Stimulated activated naive CD8-positive, alpha-beta T cell treated with anti-CD3 and anti-CD28 coated beads, Interleukin-15, Interleukin-2, amounts not matched to agents 100 ng/mL and 50 ng/mL, for 24 hours (primary cell): ENCODE measurements around the gene SLC39A11.
"Not testable (repeated sequence)": the region's sequence is repeated elsewhere in the genome, so short reads cannot be mapped to it uniquely, and the experiment has no call there.

Experiments used
- H3K27ac Mint-ChIP-seq: one replicate; pipeline ENCODE4 v1.8.0; 2021; ENCODE audit warnings: mild to moderate bottlenecking, mixed read lengths
- H3K27me3 Mint-ChIP-seq: one replicate; pipeline ENCODE4 v1.8.0; 2021; ENCODE audit warnings: mixed read lengths
- H3K36me3 Mint-ChIP-seq: one replicate; pipeline ENCODE4 v1.8.0; 2021; ENCODE audit warnings: low read depth, mixed read lengths
- H3K4me1 Mint-ChIP-seq: one replicate; pipeline ENCODE4 v1.8.0; 2021; ENCODE audit warnings: low read depth, mixed read lengths
- H3K4me3 Mint-ChIP-seq: one replicate; pipeline ENCODE4 v1.8.0; 2021; ENCODE audit warnings: mild to moderate bottlenecking, mixed read lengths
- H3K9me3 Mint-ChIP-seq: one replicate; pipeline ENCODE4 v1.8.0; 2021; ENCODE audit warnings: mixed read lengths

Gene SLC39A11

DNA sequence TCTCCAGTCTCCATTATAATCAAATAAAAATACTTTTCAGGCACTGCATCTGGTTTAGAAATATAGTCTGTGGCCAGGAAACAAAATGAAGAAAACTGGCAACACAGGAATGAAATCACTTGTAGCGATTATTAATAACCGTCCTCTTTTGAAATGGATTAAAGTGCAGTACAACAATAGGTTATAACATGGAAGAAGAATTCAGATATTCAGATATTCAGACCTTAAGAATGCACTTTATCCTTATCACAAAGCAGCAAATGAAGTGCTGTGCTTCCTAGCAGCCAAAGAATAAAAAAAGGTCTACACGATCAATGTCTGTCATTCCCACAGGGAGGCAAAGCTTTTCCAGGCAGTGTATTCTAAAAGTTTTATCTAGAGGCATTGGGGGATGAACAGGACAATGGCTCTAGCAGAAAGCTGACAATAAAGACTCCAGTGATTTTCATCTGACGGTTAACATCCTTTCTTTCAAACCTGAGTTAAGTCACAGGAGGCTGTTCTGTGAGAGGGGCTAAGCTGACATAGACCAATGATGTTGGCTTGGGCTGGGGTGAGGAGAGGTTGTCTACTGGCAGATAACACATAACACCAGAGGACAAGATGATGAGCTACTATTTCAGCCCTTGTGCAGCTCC is 259.2 kb downstream of the SLC39A11 start:
- Mint-ChIP-seq H3K9me3 (peaks cover under 1% of the 10 kb centered on the region), H3K27ac (no peak overlapping the region)

GRCh38 chr17:72832306-72832705 is 260.2 kb downstream of the SLC39A11 start:
- Mint-ChIP-seq H3K27ac (no peak overlapping the region), H3K9me3 (peaks cover 10% of the 10 kb centered on the region), H3K36me3 (peaks cover 47% of the 10 kb centered on the region), H3K4me3 (no peak overlapping the region), H3K27me3 (no peaks in the 10 kb centered on the region), H3K4me1 (no peaks in the 10 kb centered on the region)

More for the DNA sequence above, 259.2 kb downstream of the SLC39A11 start:
- H3K27me3 Mint-ChIP-seq: no peaks in the 10 kb centered on the region
- no peaks in the 10 kb centered on the region for H3K4me1 Mint-ChIP-seq
- H3K36me3 Mint-ChIP-seq: peaks cover 43% of the 10 kb centered on the region
- H3K4me3 Mint-ChIP-seq: no peak overlapping the region

- Mint-ChIP-seq H3K27me3 (no peaks in the 10 kb centered on the region), H3K4me1 (no peaks in the 10 kb centered on the region), H3K36me3 (peaks cover 59% of the 10 kb centered on the region), H3K27ac (no peak overlapping the region), H3K9me3 (peaks cover 28% of the 10 kb centered on the region), H3K4me3 (no peak overlapping the region)
These were observed 262.6 kb downstream of the SLC39A11 start for GRCh38 chr17:72829883-72830282.

- Mint-ChIP-seq H3K27me3 (no peaks in the 10 kb centered on the region), H3K36me3 (peaks cover 75% of the 10 kb centered on the region), H3K4me1 (no peaks in the 10 kb centered on the region), H3K4me3 (no peak overlapping the region), H3K9me3 (peaks cover 36% of the 10 kb centered on the region), H3K27ac (no peak overlapping the region)
These were observed 265.9 kb downstream of the SLC39A11 start for GRCh38 chr17:72826602-72827001.

- H3K27me3 Mint-ChIP-seq, H3K4me3 Mint-ChIP-seq, H3K27ac Mint-ChIP-seq, H3K4me1 Mint-ChIP-seq: not testable (repeated sequence)
- Mint-ChIP-seq H3K9me3 (peaks cover 36% of the 10 kb centered on the region), H3K36me3 (peaks cover 74% of the 10 kb centered on the region)
These were observed 266.4 kb downstream of the SLC39A11 start for GRCh38 chr17:72826059-72826458.

DNA sequence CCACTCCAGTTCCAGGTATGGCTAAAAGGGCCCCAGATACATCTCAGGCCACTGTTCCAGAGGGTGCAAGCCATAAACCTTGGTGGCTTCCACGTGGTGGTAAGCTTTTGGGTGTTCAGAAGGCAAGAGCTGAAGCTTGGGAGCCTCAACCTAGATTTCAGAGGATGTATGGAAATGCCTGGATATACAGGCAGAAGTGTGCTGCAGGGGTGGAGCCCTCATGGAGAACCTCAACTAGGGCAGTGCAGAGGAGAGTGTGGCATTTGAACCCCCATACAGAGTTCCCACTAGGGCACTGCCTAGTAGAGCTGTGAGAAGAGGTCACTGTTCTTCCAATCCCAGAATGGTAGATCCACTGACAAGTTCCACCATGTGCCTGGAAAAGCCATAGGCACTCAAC is 267.3 kb downstream of the SLC39A11 start:
- Mint-ChIP-seq H3K27ac (no peak overlapping the region), H3K36me3 (peaks cover 67% of the 10 kb centered on the region), H3K4me1 (no peaks in the 10 kb centered on the region), H3K27me3 (no peaks in the 10 kb centered on the region), H3K9me3 (peaks cover 36% of the 10 kb centered on the region), H3K4me3 (no peak overlapping the region)

- H3K9me3 Mint-ChIP-seq: peaks cover 36% of the 10 kb centered on the region
- peaks cover 61% of the 10 kb centered on the region for H3K36me3 Mint-ChIP-seq
- H3K4me1 Mint-ChIP-seq, H3K4me3 Mint-ChIP-seq, H3K27ac Mint-ChIP-seq, H3K27me3 Mint-ChIP-seq: not testable (repeated sequence)
These were observed 268.2 kb downstream of the SLC39A11 start for GRCh38 chr17:72824267-72824666.

DNA sequence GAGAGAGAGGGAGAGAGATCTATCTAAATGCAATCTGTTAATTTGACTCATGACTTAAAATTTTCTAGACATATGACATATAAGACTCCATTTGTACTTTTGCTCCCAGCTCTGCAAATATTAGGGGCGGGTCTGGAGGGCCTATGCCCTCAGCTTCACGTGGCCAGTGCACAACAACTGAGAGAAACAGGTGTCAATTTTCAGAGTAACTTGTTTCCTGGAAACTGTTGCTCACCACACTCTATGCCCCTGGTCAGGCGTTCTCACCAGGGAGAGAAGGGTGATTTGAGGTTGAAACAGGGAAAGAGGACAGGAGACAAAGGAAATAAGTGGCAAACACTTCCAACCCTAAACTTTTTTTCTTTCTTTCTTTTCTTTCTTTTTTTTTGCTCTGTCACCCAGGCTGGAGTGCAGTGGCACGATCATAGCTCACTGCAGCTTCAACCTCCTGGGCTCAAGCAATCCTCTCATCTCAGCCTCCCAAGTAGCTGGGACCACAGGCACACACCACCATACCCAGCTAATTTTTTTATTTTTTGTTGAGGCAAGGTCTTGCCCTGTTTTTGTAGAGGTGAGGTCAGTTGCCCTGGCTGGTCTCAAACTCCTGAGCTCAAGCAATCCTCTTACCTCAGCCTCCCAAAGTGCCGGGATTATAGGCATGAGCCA is 270.0 kb downstream of the SLC39A11 start:
- H3K4me3 Mint-ChIP-seq: no peak overlapping the region
- H3K4me1 Mint-ChIP-seq: no peaks in the 10 kb centered on the region
- no peaks in the 10 kb centered on the region for H3K27me3 Mint-ChIP-seq
- peaks cover 28% of the 10 kb centered on the region for H3K9me3 Mint-ChIP-seq
- no peak overlapping the region for H3K27ac Mint-ChIP-seq
- H3K36me3 Mint-ChIP-seq: peaks cover 58% of the 10 kb centered on the region

DNA sequence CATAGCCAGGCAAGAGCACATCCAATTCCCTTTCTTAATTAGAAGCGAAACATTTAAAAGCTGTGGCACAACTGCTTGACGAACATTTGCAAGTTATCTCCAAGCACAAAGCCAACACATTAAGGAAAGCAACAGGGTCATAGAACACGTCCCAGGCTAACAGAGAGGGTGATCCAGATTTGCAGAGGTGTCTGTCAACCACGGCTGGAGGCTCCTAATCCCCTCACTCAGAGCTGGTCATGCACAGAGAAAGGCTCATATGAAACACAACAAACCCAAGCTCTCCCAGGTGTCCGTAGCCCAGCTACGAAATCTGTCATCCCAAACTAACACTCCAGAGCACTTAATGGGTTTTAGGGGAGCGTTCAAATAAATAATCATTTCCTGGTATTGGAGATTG is 276.1 kb downstream of the SLC39A11 start:
- no peak overlapping the region for H3K27ac Mint-ChIP-seq
- peaks cover 8% of the 10 kb centered on the region for H3K9me3 Mint-ChIP-seq
- H3K36me3 Mint-ChIP-seq: peaks cover 62% of the 10 kb centered on the region
- no peaks in the 10 kb centered on the region for H3K27me3 Mint-ChIP-seq
- H3K4me3 Mint-ChIP-seq: no peak overlapping the region
- H3K4me1 Mint-ChIP-seq: no peaks in the 10 kb centered on the region

DNA sequence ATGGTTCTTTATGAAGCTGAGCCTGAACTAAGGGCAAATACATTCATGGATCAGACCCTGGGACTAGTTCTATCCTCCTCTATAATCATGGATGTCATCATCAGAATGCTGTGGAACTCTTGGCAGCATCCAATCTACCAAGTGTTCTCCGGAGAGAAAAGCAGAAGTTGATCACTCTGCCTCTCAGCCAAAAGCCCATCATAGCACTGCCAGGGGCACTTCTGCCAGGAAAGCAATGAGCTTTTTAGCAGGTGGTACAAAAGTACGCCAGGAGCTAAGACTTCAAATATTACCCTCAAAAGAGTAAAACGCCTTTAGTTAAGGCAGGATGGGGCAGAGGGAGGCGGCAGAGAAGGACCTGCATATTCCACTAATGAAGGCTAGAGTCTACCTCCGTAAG is 279.0 kb downstream of the SLC39A11 start:
- Mint-ChIP-seq H3K4me1 (no peaks in the 10 kb centered on the region), H3K27ac (no peak overlapping the region), H3K27me3 (no peaks in the 10 kb centered on the region), H3K9me3 (peaks cover 18% of the 10 kb centered on the region), H3K4me3 (no peak overlapping the region), H3K36me3 (peaks cover 76% of the 10 kb centered on the region)

DNA sequence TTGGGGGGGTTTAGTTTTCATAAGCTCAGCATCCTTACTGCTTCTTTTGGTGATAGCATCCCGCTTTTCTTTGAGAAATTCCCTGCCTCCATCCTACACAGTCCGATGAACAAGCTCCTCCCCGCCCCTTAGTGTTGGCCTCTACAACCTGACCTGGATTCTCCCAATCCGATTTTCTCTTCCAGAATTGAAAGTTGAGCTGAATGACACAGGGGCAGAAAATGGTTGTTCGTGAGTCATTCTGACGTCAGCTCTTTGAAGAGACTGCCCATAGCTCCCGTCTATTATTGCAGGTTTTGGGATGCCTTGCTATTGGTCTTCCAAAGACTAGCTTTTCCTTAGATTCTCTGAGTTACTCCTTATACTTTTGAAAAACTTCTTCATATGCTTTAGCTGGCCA is 279.7 kb downstream of the SLC39A11 start:
- Mint-ChIP-seq H3K27me3 (no peaks in the 10 kb centered on the region), H3K4me1 (no peaks in the 10 kb centered on the region), H3K9me3 (peaks cover 18% of the 10 kb centered on the region), H3K27ac (no peak overlapping the region), H3K36me3 (peaks cover 75% of the 10 kb centered on the region), H3K4me3 (no peak overlapping the region)

DNA sequence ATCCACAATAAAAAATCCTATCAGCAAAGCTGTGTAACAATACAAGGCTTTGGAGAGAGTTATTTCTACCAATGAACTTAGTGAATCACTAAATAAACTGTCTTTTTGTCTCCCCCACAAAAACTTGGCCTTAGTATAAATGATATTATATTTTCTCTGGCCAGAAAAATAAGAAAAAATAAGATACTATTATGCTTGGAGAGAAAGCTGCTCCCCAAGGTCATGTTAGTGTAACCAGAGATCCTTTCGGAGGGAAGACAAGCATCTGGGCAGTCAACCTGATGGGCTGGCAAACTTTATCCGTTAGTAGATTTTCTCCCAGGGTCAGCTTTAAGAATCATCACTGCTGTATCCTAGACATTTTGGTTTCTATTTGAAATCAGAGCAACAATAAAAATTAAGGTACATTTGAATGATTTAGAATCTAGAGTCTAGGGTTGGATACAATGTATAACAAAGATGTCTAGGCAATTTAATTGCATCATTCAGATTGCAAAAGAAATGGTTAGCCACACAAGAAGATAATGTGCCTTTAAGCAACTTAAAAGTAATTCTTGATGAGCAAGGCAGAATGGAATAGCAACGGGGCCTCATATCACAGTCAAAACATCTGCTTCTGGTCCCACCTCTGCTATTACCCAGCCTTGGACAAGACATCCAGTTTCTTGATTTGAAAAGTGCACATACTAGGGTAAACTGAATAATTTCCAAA is 280.4 kb downstream of the SLC39A11 start:
- no peak overlapping the region for H3K4me3 Mint-ChIP-seq
- peaks cover 69% of the 10 kb centered on the region for H3K36me3 Mint-ChIP-seq
- no peaks in the 10 kb centered on the region for H3K27me3 Mint-ChIP-seq
- no peak overlapping the region for H3K27ac Mint-ChIP-seq
- H3K4me1 Mint-ChIP-seq: no peaks in the 10 kb centered on the region
- H3K9me3 Mint-ChIP-seq: peaks cover 18% of the 10 kb centered on the region

DNA sequence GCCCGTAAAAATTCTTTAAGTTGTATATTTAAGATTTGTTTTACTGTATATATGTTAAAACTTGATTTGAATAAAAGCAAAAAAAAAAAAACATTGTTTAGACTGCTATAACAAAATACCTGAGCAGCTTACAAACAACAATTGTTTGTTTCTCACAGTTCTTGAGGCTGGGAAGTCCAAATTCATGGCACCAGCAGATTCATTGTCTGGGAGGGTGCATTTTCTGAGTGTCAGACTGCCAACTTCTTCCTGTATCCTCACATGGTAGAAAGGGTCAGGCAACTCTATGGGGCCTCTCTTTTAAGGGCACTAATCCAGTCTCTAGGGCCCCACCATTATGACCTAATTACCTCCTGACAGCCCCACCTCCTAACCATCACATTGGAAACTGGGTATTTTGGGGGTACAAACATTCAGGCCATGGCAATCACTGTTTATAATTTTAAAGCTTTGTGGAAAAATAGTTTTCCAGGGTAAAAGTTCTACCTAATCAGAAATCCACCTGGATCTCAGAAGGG is 281.4 kb downstream of the SLC39A11 start:
- peaks cover 18% of the 10 kb centered on the region for H3K9me3 Mint-ChIP-seq
- no peak overlapping the region for H3K27ac Mint-ChIP-seq
- no peaks in the 10 kb centered on the region for H3K4me1 Mint-ChIP-seq
- no peak overlapping the region for H3K4me3 Mint-ChIP-seq
- no peaks in the 10 kb centered on the region for H3K27me3 Mint-ChIP-seq
- H3K36me3 Mint-ChIP-seq: peaks cover 64% of the 10 kb centered on the region

DNA sequence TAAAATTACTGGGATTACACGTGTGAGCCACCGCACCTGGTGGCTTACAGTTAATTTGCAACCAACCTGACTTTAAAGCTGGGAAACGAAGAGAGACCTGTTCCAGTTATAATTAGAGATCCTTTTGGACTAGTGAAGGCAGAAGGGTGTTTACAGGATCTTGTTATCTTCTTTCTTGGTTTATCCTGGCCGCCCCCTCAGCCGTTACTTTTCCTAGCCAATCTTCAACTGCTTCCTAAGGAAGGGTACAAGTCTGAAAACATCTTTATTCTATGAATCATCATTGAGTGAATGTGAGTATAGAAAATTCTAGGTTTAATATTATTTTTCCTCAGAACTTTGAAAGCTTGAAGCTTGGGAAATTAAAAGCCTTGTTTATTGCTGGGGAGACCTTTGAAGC is 286.5 kb downstream of the SLC39A11 start:
- Mint-ChIP-seq H3K4me3 (no peak overlapping the region), H3K27ac (no peak overlapping the region), H3K36me3 (peaks cover 55% of the 10 kb centered on the region), H3K4me1 (no peaks in the 10 kb centered on the region), H3K27me3 (no peaks in the 10 kb centered on the region), H3K9me3 (peaks cover 10% of the 10 kb centered on the region)

GRCh38 chr17:72804949-72805707 is 287.4 kb downstream of the SLC39A11 start:
- Mint-ChIP-seq H3K4me3 (no peak overlapping the region), H3K27me3 (no peaks in the 10 kb centered on the region), H3K9me3 (peaks cover 14% of the 10 kb centered on the region), H3K4me1 (no peaks in the 10 kb centered on the region), H3K27ac (no peak overlapping the region), H3K36me3 (peaks cover 58% of the 10 kb centered on the region)
